GM12892 (cell line): ENCODE results near the gene ZCCHC18.

Experiments
- POLR2A ChIP-seq: IDR thresholded peaks from 2 replicates; pipeline ENCODE4 v1.6.1; 2011; ENCODE audit warnings: low read depth, low read length, control low read depth
- POLR2AphosphoS5 ChIP-seq: IDR thresholded peaks from 2 replicates; pipeline ENCODE4 v1.6.1; 2011; ENCODE audit warnings: low read depth, low read length, control low read depth
- TAF1 ChIP-seq: IDR thresholded peaks from 2 replicates; pipeline ENCODE4 v1.6.1; 2011; ENCODE audit warnings: low read depth, mild to moderate bottlenecking, control low read depth, low read length, borderline replicate concordance

- no peak for TF ChIP-seq POLR2A
- TF ChIP-seq POLR2AphosphoS5 = no peak
- no peak for TF ChIP-seq TAF1
Measured at GRCh38 chrX:104117759-104118158, 5.4 kb downstream of the ZCCHC18 start.
